Activated naive CD8-positive, alpha-beta T cell treated with anti-CD3 and anti-CD28 coated beads, Interleukin-2, amount 10 ng/mL, durations not matched to agents 7 days and 5 days (primary cell): ENCODE data around the gene EGFL6. TPM values are rescaled to one million over a fixed set of nuclear protein-coding genes. Genes with fewer than 3 reads are reported as not detected.

Experiments
- ATAC-seq: fragments of 150-1000 bp; cut with Tn5 transposase; one replicate; pipeline ENCODE4 v1.10.0; 2021; ENCODE audit warnings: low read depth, moderate library complexity
- POLR2A ChIA-PET: fragments of 350-600 bp; sonication (Branson Sonifier 250); formaldehyde crosslinking; loops from one replicate; lab custom pipeline; 2021; ENCODE audit warnings: antibody characterized with exemption; lab: Charles Lee
- DNase-seq: peaks from one replicate; pipeline ENCODE4 v3.0.0; 2021
- H3K27ac Mint-ChIP-seq: one replicate; pipeline ENCODE4 v1.8.0; 2022; ENCODE audit warnings: mild to moderate bottlenecking, mixed read lengths
- H3K27me3 Mint-ChIP-seq: one replicate; pipeline ENCODE4 v1.8.0; 2022; ENCODE audit warnings: mild to moderate bottlenecking, moderate library complexity, mixed read lengths
- H3K36me3 Mint-ChIP-seq: one replicate; pipeline ENCODE4 v1.8.0; 2021; ENCODE audit warnings: mild to moderate bottlenecking, mixed read lengths
- H3K4me1 Mint-ChIP-seq: one replicate; pipeline ENCODE4 v1.8.0; 2021; ENCODE audit warnings: mixed read lengths
- H3K4me3 Mint-ChIP-seq: one replicate; pipeline ENCODE4 v1.8.0; 2022; ENCODE audit warnings: mild to moderate bottlenecking, moderate library complexity, mixed read lengths
- H3K9me3 Mint-ChIP-seq: one replicate; pipeline ENCODE4 v1.8.0; 2021; ENCODE audit warnings: mixed read lengths
- total RNA-seq, 2 experiments: library from RNA; stranded (reverse); gene quantifications; one replicate each; pipeline ENCODE4 v1.2.3, GENCODE V29; 2021

EGFL6 gene
- total RNA-seq, 2 experiments from 2014 or later = 17.6 to 18.1 TPM

- DNase-seq = no peak
- Mint-ChIP-seq H3K4me3 (no peak overlapping the region), H3K36me3 (no peaks in the 10 kb centered on the region), H3K27ac (no peak overlapping the region), H3K27me3 (no peaks in the 10 kb centered on the region), H3K9me3 (no peaks in the 10 kb centered on the region), H3K4me1 (peaks cover 16% of the 10 kb centered on the region)
- POLR2A ChIA-PET = no interaction called here
- ATAC-seq = no peak
These were observed 80.9 kb downstream of the EGFL6 start for GRCh38 chrX:13650318-13650717.

- Mint-ChIP-seq H3K27me3 (no peaks in the 10 kb centered on the region), H3K4me1 (peaks cover 14% of the 10 kb centered on the region), H3K36me3 (no peaks in the 10 kb centered on the region), H3K9me3 (no peaks in the 10 kb centered on the region), H3K4me3 (no peak overlapping the region), H3K27ac (no peak overlapping the region)
- DNase-seq = no peak
- POLR2A ChIA-PET = no interaction called here
- no peak for ATAC-seq
These were observed 81.7 kb downstream of the EGFL6 start for GRCh38 chrX:13651150-13651549.

GRCh38 chrX:13652287-13652793 lies 82.9 kb downstream of the EGFL6 start:
- no peaks in the 10 kb centered on the region for H3K9me3 Mint-ChIP-seq
- ATAC-seq (no peak), DNase-seq (no peak)
- peak overlapping the region; percentile 86 for H3K4me3 Mint-ChIP-seq
- H3K27ac Mint-ChIP-seq = peak overlapping the region; percentile 92
- no peaks in the 10 kb centered on the region for H3K36me3 Mint-ChIP-seq
- no peaks in the 10 kb centered on the region for H3K27me3 Mint-ChIP-seq
- POLR2A ChIA-PET = interaction anchor here (1.8 to 2.1 kb wide), 2 partner anchors 82 to 380 kb away, joined by 4 to 12 read pairs; partner anchors contain the start of genes OFD1 and TRAPPC2
- H3K4me1 Mint-ChIP-seq = peaks cover 13% of the 10 kb centered on the region

- peak; percentile 89 for DNase-seq
- Mint-ChIP-seq H3K27me3 (no peaks in the 10 kb centered on the region), H3K9me3 (no peaks in the 10 kb centered on the region), H3K27ac (peak within 1 kb of the TSS; percentile 92), H3K4me1 (peaks cover 10% of the 10 kb centered on the region), H3K36me3 (no peaks in the 10 kb centered on the region), H3K4me3 (peak within 1 kb of the TSS; percentile 86)
- POLR2A ChIA-PET = interaction anchor here (1.3 to 2.1 kb wide), 3 partner anchors 35 to 379 kb away, joined by 4 to 12 read pairs (median 4); partner anchors contain the start of genes OFD1, RAB9A and TRAPPC2
- peak; percentile 98 for ATAC-seq
These were observed 83.7 kb downstream of the EGFL6 start, which contains the start of gene TCEANC for GRCh38 chrX:13652850-13653693. Gene TCEANC (plus strand): TSS chrX:13653141. CDS start chrX:13662509, 9,368 bp downstream.

- Mint-ChIP-seq H3K27me3 (no peaks in the 10 kb centered on the region), H3K36me3 (no peaks in the 10 kb centered on the region), H3K9me3 (no peaks in the 10 kb centered on the region), H3K4me3 (peak overlapping the region; percentile 32), H3K27ac (peak overlapping the region; percentile 92), H3K4me1 (peaks cover 12% of the 10 kb centered on the region)
- DNase-seq (no peak), ATAC-seq (no peak)
- POLR2A ChIA-PET = interaction anchor here (1.3 to 2.1 kb wide), 3 partner anchors 34 to 378 kb away, joined by 4 to 12 read pairs (median 4); partner anchors contain the start of genes OFD1, RAB9A and TRAPPC2
These were observed 84.7 kb downstream of the EGFL6 start for GRCh38 chrX:13654116-13654515.

GRCh38 chrX:13655674-13656073 lies 86.3 kb downstream of the EGFL6 start:
- H3K4me3 Mint-ChIP-seq = no peak overlapping the region
- peaks cover 12% of the 10 kb centered on the region for H3K4me1 Mint-ChIP-seq
- no peaks in the 10 kb centered on the region for H3K27me3 Mint-ChIP-seq
- ATAC-seq (no peak), DNase-seq (no peak)
- no peaks in the 10 kb centered on the region for H3K9me3 Mint-ChIP-seq
- H3K27ac Mint-ChIP-seq = no peak overlapping the region
- POLR2A ChIA-PET = no interaction called here
- H3K36me3 Mint-ChIP-seq = peaks cover 3% of the 10 kb centered on the region

- Mint-ChIP-seq H3K36me3 (peaks cover 3% of the 10 kb centered on the region), H3K4me3 (no peak overlapping the region), H3K9me3 (no peaks in the 10 kb centered on the region), H3K27ac (no peak overlapping the region), H3K4me1 (peaks cover 8% of the 10 kb centered on the region), H3K27me3 (no peaks in the 10 kb centered on the region)
- POLR2A ChIA-PET = no interaction called here
- DNase-seq (no peak), ATAC-seq (no peak)
These were observed 89.2 kb downstream of the EGFL6 start for GRCh38 chrX:13658602-13659001.

- DNase-seq (no peak), ATAC-seq (no peak)
- Mint-ChIP-seq H3K4me1 (peaks cover 8% of the 10 kb centered on the region), H3K27me3 (no peaks in the 10 kb centered on the region), H3K4me3 (no peak overlapping the region), H3K27ac (peak overlapping the region; percentile 16), H3K36me3 (peaks cover 3% of the 10 kb centered on the region), H3K9me3 (no peaks in the 10 kb centered on the region)
- POLR2A ChIA-PET = no interaction called here
These were observed 89.7 kb downstream of the EGFL6 start for GRCh38 chrX:13659063-13659462.

- H3K27me3 Mint-ChIP-seq = no peaks in the 10 kb centered on the region
- ATAC-seq = no peak
- no peak overlapping the region for H3K27ac Mint-ChIP-seq
- no peak for DNase-seq
- no peak overlapping the region for H3K4me3 Mint-ChIP-seq
- peaks cover 3% of the 10 kb centered on the region for H3K36me3 Mint-ChIP-seq
- POLR2A ChIA-PET = no interaction called here
- H3K9me3 Mint-ChIP-seq = no peaks in the 10 kb centered on the region
- H3K4me1 Mint-ChIP-seq = peaks cover 2% of the 10 kb centered on the region
These were observed 92.4 kb downstream of the EGFL6 start for GRCh38 chrX:13661735-13662288.

- H3K4me1 Mint-ChIP-seq = peaks cover 2% of the 10 kb centered on the region
- H3K9me3 Mint-ChIP-seq = no peaks in the 10 kb centered on the region
- DNase-seq (no peak), ATAC-seq (no peak)
- no peaks in the 10 kb centered on the region for H3K27me3 Mint-ChIP-seq
- no peak overlapping the region for H3K4me3 Mint-ChIP-seq
- peaks cover 3% of the 10 kb centered on the region for H3K36me3 Mint-ChIP-seq
- POLR2A ChIA-PET = no interaction called here
- no peak overlapping the region for H3K27ac Mint-ChIP-seq
These were observed 93.0 kb downstream of the EGFL6 start for GRCh38 chrX:13662355-13662791.

GRCh38 chrX:13664020-13664419 lies 94.6 kb downstream of the EGFL6 start:
- H3K27ac Mint-ChIP-seq = no peak overlapping the region
- no peaks in the 10 kb centered on the region for H3K4me1 Mint-ChIP-seq
- H3K9me3 Mint-ChIP-seq = no peaks in the 10 kb centered on the region
- H3K4me3 Mint-ChIP-seq = no peak overlapping the region
- DNase-seq (no peak), ATAC-seq (no peak)
- H3K27me3 Mint-ChIP-seq = no peaks in the 10 kb centered on the region
- H3K36me3 Mint-ChIP-seq = peaks cover 3% of the 10 kb centered on the region
- POLR2A ChIA-PET = no interaction called here

- no peak overlapping the region for H3K27ac Mint-ChIP-seq
- no peak overlapping the region for H3K4me3 Mint-ChIP-seq
- H3K27me3 Mint-ChIP-seq = no peaks in the 10 kb centered on the region
- DNase-seq = no peak
- POLR2A ChIA-PET = no interaction called here
- H3K4me1 Mint-ChIP-seq = peaks cover 4% of the 10 kb centered on the region
- no peaks in the 10 kb centered on the region for H3K9me3 Mint-ChIP-seq
- H3K36me3 Mint-ChIP-seq = no peaks in the 10 kb centered on the region
- no peak for ATAC-seq
These were observed 97.4 kb downstream of the EGFL6 start for GRCh38 chrX:13666836-13667235.

- ATAC-seq (no peak), DNase-seq (no peak)
- H3K4me3 Mint-ChIP-seq = no peak overlapping the region
- H3K36me3 Mint-ChIP-seq = no peaks in the 10 kb centered on the region
- no peaks in the 10 kb centered on the region for H3K27me3 Mint-ChIP-seq
- H3K4me1 Mint-ChIP-seq = peaks cover 4% of the 10 kb centered on the region
- no peak overlapping the region for H3K27ac Mint-ChIP-seq
- POLR2A ChIA-PET = no interaction called here
- no peaks in the 10 kb centered on the region for H3K9me3 Mint-ChIP-seq
These were observed 98.5 kb downstream of the EGFL6 start for GRCh38 chrX:13667919-13668318.
